NCI-H1105 treated with DMSO at 0.1 percent for 48 hours (cell line): ENCODE measurements around the gene AFAP1L2.
"Not testable (repeated sequence)": the region's sequence is repeated elsewhere in the genome, so short reads cannot be mapped to it uniquely, and the experiment has no call there.

Experiments
- DNase-seq: peaks from one replicate; lab custom pipeline; 2025; lab: John Stamatoyannopoulos, UW

Gene AFAP1L2

GRCh38 chr10:114359041-114359952, 45.0 kb downstream of the AFAP1L2 start:
- DNase-seq, result no peak

- no peak for DNase-seq
Observed at GRCh38 chr10:114357515-114357996, 46.7 kb downstream of the AFAP1L2 start.

- DNase-seq, result no peak
Observed at GRCh38 chr10:114356751-114357514, 47.4 kb downstream of the AFAP1L2 start.

- DNase-seq, result no peak
Observed at GRCh38 chr10:114356126-114356525, 48.2 kb downstream of the AFAP1L2 start.

GRCh38 chr10:114353383-114353782, 50.9 kb downstream of the AFAP1L2 start:
- no peak for DNase-seq

- no peak for DNase-seq
Observed at GRCh38 chr10:114352653-114353298, 51.5 kb downstream of the AFAP1L2 start.

- no peak for DNase-seq
Observed at GRCh38 chr10:114350751-114351150, 53.6 kb downstream of the AFAP1L2 start.

GRCh38 chr10:114349522-114350215, 54.6 kb downstream of the AFAP1L2 start:
- DNase-seq, result no peak

GRCh38 chr10:114349071-114349470, 55.2 kb downstream of the AFAP1L2 start:
- DNase-seq, result not testable (repeated sequence)

GRCh38 chr10:114347791-114348190, 56.5 kb downstream of the AFAP1L2 start:
- no peak for DNase-seq

- no peak for DNase-seq
Observed at GRCh38 chr10:114347241-114347640, 57.1 kb downstream of the AFAP1L2 start.

- DNase-seq, result no peak
Observed at GRCh38 chr10:114346176-114347031, 57.9 kb downstream of the AFAP1L2 start.

- no peak for DNase-seq
Observed at GRCh38 chr10:114345701-114346100, 58.6 kb downstream of the AFAP1L2 start.

GRCh38 chr10:114343623-114344505, 60.4 kb downstream of the AFAP1L2 start:
- no peak for DNase-seq

GRCh38 chr10:114342976-114343375, 61.3 kb downstream of the AFAP1L2 start:
- no peak for DNase-seq

- no peak for DNase-seq
Observed at GRCh38 chr10:114340816-114341215, 63.5 kb downstream of the AFAP1L2 start.

- no peak for DNase-seq
Observed at GRCh38 chr10:114337510-114338462, 66.5 kb downstream of the AFAP1L2 start.

- DNase-seq, result no peak
Observed at GRCh38 chr10:114336823-114337509, 67.3 kb downstream of the AFAP1L2 start.
